ENCODE data around the gene PCDHB12. TPM values are rescaled to one million over a fixed set of nuclear protein-coding genes. Genes with fewer than 3 reads are reported as not detected.
A peak's percentile ranks its signal among the peaks of the same experiment; 100 is the strongest.
"Not testable (repeated sequence)": the region's sequence is repeated elsewhere in the genome, so short reads cannot be mapped to it uniquely, and the experiment has no call there.

The PCDHB12 gene
- total RNA-seq, 2 donors from 2014 or later = 1.6 to 5.0 TPM

- H3K9me3 Mint-ChIP-seq = peaks cover 33% of the 10 kb centered on the region
- Histone ChIP-seq H3K9ac (ENCODE audit: extremely low read depth, low read length, poor library complexity, severe bottlenecking) (no peak overlapping the region), H3K27ac (ENCODE audit: low read depth, low read length) (no peak overlapping the region), H3K4me3 (ENCODE audit: low read length) (no peak overlapping the region), H3K27me3 (ENCODE audit: control insufficient read depth, insufficient read depth, low read length, poor library complexity, severe bottlenecking) (no peaks in the 10 kb centered on the region), H3K4me1 (ENCODE audit: control insufficient read depth, insufficient read depth, low read length) (no peaks in the 10 kb centered on the region), H3K36me3 (ENCODE audit: control insufficient read depth, insufficient read depth, low read length) (no peaks in the 10 kb centered on the region), H3K9me3 (ENCODE audit: control insufficient read depth, low read length) (peaks cover 9% of the 10 kb centered on the region)
- H3K27ac Mint-ChIP-seq = no peak overlapping the region
- WGBS, 2 experiments (ENCODE audit: insufficient coverage in 1 of 2, insufficient read length in 1 of 2) = 63 to 73% methylated on average over 2 to 3 of the region's 3 CpGs
- no peak overlapping the region for H3K4me3 Mint-ChIP-seq
- TF ChIP-seq CTCF (conservative IDR thresholded peaks at IDR 0.05) = no peak
- peaks cover 9% of the 10 kb centered on the region for H3K27me3 Mint-ChIP-seq (ENCODE audit: insufficient read depth)
- DNase-seq = no peak
- peaks cover 10% of the 10 kb centered on the region for H3K36me3 Mint-ChIP-seq (ENCODE audit: low read depth)
- H3K4me1 Mint-ChIP-seq = peaks cover 6% of the 10 kb centered on the region
Observed at GRCh38 chr5:141196363-141196762, 12.2 kb upstream of the PCDHB12 start.

GRCh38 chr5:141199359-141200235 is 8.9 kb upstream of the PCDHB12 start, which contains the start of gene PCDHB11:
Gene PCDHB11 (plus strand): TSS chr5:141199627. CDS start chr5:141199775, 148 bp downstream.
- H3K4me1 ChIP-seq (ENCODE audit: control insufficient read depth, insufficient read depth, low read length) = no peaks in the 10 kb centered on the region
- Mint-ChIP-seq H3K36me3 (ENCODE audit: low read depth) (peaks cover 10% of the 10 kb centered on the region), H3K9me3 (peaks cover 26% of the 10 kb centered on the region), H3K4me3 (peak within 1 kb of the TSS; percentile 50), H3K4me1 (no peaks in the 10 kb centered on the region), H3K27me3 (ENCODE audit: insufficient read depth) (peaks cover 6% of the 10 kb centered on the region), H3K27ac (peak within 1 kb of the TSS; percentile 69)
- H3K9me3 ChIP-seq (ENCODE audit: control insufficient read depth, low read length) = peaks cover 9% of the 10 kb centered on the region
- H3K9ac ChIP-seq (ENCODE audit: extremely low read depth, low read length, poor library complexity, severe bottlenecking) = no peak within 1 kb of the TSS
- H3K4me3 ChIP-seq (ENCODE audit: low read length) = no peak within 1 kb of the TSS
- peak; percentile 79 for TF ChIP-seq CTCF (conservative IDR thresholded peaks at IDR 0.05)
- no peak within 1 kb of the TSS for H3K27ac ChIP-seq (ENCODE audit: low read depth, low read length)
- peak; percentile 68 for DNase-seq
- H3K36me3 ChIP-seq (ENCODE audit: control insufficient read depth, insufficient read depth, low read length) = no peaks in the 10 kb centered on the region
- no peaks in the 10 kb centered on the region for H3K27me3 ChIP-seq (ENCODE audit: control insufficient read depth, insufficient read depth, low read length, poor library complexity, severe bottlenecking)
- WGBS, 2 experiments (ENCODE audit: insufficient coverage in 1 of 2, insufficient read length in 1 of 2) = 77 to 83% methylated on average over 17 to 20 of the region's 21 CpGs

GRCh38 chr5:141201126-141201525 is 7.4 kb upstream of the PCDHB12 start:
- H3K27me3 Mint-ChIP-seq (ENCODE audit: insufficient read depth); H3K27ac Mint-ChIP-seq; H3K9me3 ChIP-seq (ENCODE audit: control insufficient read depth, low read length); H3K4me3 Mint-ChIP-seq; H3K4me1 ChIP-seq (ENCODE audit: control insufficient read depth, insufficient read depth, low read length); DNase-seq; H3K27ac ChIP-seq (ENCODE audit: low read depth, low read length); H3K9ac ChIP-seq (ENCODE audit: extremely low read depth, low read length, poor library complexity, severe bottlenecking); H3K36me3 ChIP-seq (ENCODE audit: control insufficient read depth, insufficient read depth, low read length); H3K4me3 ChIP-seq (ENCODE audit: low read length); H3K4me1 Mint-ChIP-seq; H3K27me3 ChIP-seq (ENCODE audit: control insufficient read depth, insufficient read depth, low read length, poor library complexity, severe bottlenecking): not testable (repeated sequence)
- 89 to 97% methylated on average over 5 to 18 of the region's 38 CpGs for WGBS, 2 experiments (ENCODE audit: insufficient coverage in 1 of 2, insufficient read length in 1 of 2)
- peaks cover 10% of the 10 kb centered on the region for H3K36me3 Mint-ChIP-seq (ENCODE audit: low read depth)
- H3K9me3 Mint-ChIP-seq = peaks cover 21% of the 10 kb centered on the region

- H3K4me1 Mint-ChIP-seq; H3K27ac ChIP-seq (ENCODE audit: low read depth, low read length); H3K36me3 ChIP-seq (ENCODE audit: control insufficient read depth, insufficient read depth, low read length); H3K27me3 Mint-ChIP-seq (ENCODE audit: insufficient read depth); H3K4me3 Mint-ChIP-seq; H3K4me1 ChIP-seq (ENCODE audit: control insufficient read depth, insufficient read depth, low read length); H3K9me3 ChIP-seq (ENCODE audit: control insufficient read depth, low read length); H3K27me3 ChIP-seq (ENCODE audit: control insufficient read depth, insufficient read depth, low read length, poor library complexity, severe bottlenecking); H3K9ac ChIP-seq (ENCODE audit: extremely low read depth, low read length, poor library complexity, severe bottlenecking); H3K4me3 ChIP-seq (ENCODE audit: low read length); DNase-seq; H3K27ac Mint-ChIP-seq: not testable (repeated sequence)
- WGBS, 2 experiments (ENCODE audit: insufficient coverage in 1 of 2, insufficient read length in 1 of 2) = 93 to 97% methylated on average over 6 to 29 of the region's 35 CpGs
- Mint-ChIP-seq H3K9me3 (peaks cover 15% of the 10 kb centered on the region), H3K36me3 (ENCODE audit: low read depth) (peaks cover 10% of the 10 kb centered on the region)
Observed at GRCh38 chr5:141201646-141202045, 6.9 kb upstream of the PCDHB12 start.

GRCh38 chr5:141210281-141210680 is 1.8 kb downstream of the PCDHB12 start:
- H3K4me1 Mint-ChIP-seq; H3K9ac ChIP-seq (ENCODE audit: extremely low read depth, low read length, poor library complexity, severe bottlenecking); DNase-seq; H3K4me3 Mint-ChIP-seq; H3K4me1 ChIP-seq (ENCODE audit: control insufficient read depth, insufficient read depth, low read length); H3K36me3 ChIP-seq (ENCODE audit: control insufficient read depth, insufficient read depth, low read length); H3K4me3 ChIP-seq (ENCODE audit: low read length); H3K27me3 ChIP-seq (ENCODE audit: control insufficient read depth, insufficient read depth, low read length, poor library complexity, severe bottlenecking); H3K27ac ChIP-seq (ENCODE audit: low read depth, low read length); H3K27ac Mint-ChIP-seq; H3K27me3 Mint-ChIP-seq (ENCODE audit: insufficient read depth); H3K9me3 ChIP-seq (ENCODE audit: control insufficient read depth, low read length): not testable (repeated sequence)
- peaks cover 39% of the 10 kb centered on the region for H3K9me3 Mint-ChIP-seq
- 95 to 100% methylated on average over 11 to 29 of the region's 39 CpGs for WGBS, 2 experiments (ENCODE audit: insufficient coverage in 1 of 2, insufficient read length in 1 of 2)
- peaks cover 18% of the 10 kb centered on the region for H3K36me3 Mint-ChIP-seq (ENCODE audit: low read depth)
